ENCODE results near the gene SNX6. TPM values are rescaled to one million over a fixed set of nuclear protein-coding genes. Genes with fewer than 3 reads are reported as not detected.
A peak's percentile ranks its signal among the peaks of the same experiment; 100 is the strongest.
"Not testable (repeated sequence)": the region's sequence is repeated elsewhere in the genome, so short reads cannot be mapped to it uniquely, and the experiment has no call there.

Gene SNX6
- total RNA-seq, 1 donor from 2014 or later = 66.4 TPM

DNA sequence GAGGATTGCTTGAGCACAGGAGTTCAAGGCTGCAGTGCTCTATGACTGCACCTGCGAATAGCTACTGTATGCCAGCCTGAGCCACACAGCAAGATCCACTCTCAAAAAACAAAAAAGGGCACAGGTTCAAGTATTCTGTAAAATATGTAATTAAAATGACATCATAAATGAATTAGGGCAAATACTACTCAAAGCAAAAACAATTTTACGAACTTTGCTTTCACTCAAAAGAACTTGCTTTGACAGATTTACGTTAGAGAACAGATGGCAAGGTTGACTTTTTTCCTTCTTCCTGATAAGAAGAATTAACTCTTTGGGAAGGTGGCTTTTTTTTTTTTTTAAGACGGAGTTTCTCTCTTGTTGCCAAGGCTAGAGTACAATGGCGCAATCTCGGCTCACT is 46.4 kb downstream of the SNX6 start:
- ATAC-seq (no peak), DNase-seq (ENCODE audit: missing footprints) (no peak)
- intact Hi-C loops (cut with DNase I) = no loop called here

DNA sequence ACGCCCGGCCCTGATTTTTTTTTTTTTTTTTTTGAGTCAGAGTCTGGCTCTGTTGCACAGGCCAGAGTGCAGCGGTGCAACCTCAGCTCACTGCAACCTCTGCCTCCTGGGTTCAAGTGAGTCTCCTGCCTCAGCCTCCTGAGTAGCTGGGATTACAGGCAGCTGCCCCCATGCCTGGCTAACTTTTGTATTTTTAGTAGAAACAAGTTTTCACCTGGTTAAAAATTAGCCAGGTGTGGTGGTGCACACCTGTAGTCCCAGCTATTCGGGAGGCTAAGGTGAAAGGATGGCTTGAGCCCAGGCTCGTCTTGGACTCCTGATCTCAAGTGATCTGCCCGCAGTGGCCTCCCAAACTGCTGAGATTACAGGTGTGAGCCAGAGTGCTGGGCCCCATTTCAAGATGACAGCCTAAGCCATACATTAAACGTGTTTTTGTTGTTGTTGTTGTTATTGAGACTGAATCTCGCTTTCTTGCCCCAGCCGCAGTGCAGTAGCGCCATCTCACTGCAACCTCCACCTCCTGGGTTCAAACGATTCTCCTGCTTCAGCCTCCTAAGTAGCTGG is 47.7 kb downstream of the SNX6 start:
- intact Hi-C loops (cut with DNase I) = no loop called here
- no peak for DNase-seq (ENCODE audit: missing footprints)
- no peak for ATAC-seq

GRCh38 chr14:34580381-34580780 is 49.6 kb downstream of the SNX6 start:
- intact Hi-C loops (cut with DNase I) = no loop called here

DNA sequence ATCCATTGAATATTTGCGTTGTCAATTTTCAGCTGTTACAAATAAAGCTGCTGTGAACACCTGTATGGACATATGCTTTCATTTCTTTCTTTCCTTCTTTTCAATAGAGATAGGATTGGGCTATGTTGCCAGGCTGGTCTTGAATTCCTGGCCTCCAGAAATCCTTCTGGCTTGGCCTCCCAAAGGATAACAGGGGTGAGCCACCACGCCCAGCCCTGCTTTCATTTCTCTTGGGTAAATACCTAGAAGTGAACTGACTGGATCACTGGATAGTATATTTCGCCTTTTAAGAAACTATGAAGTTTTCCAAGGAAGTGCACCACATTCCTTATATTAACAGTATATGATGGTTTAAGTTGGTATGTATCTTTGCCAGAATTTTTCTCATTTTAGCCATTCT is 58.2 kb downstream of the SNX6 start:
- ATAC-seq (no peak), DNase-seq (ENCODE audit: missing footprints) (no peak)
- intact Hi-C loops (cut with DNase I) = loop anchor here (10.0 kb wide), 1 partner anchor 47 kb away; no protein-coding TSS in a partner anchor

More at GRCh38 chr14:34580381-34580780, 49.6 kb downstream of the SNX6 start:
- DNase-seq (ENCODE audit: missing footprints) (no peak), ATAC-seq (no peak)

- DNase-seq (ENCODE audit: missing footprints) (no peak), ATAC-seq (no peak)
- intact Hi-C loops (cut with DNase I) = loop anchor here (10.0 kb wide), 1 partner anchor 45 kb away; no protein-coding TSS in a partner anchor
These were observed 60.2 kb downstream of the SNX6 start for GRCh38 chr14:34569750-34570149.

GRCh38 chr14:34568803-34569202 is 61.1 kb downstream of the SNX6 start:
- intact Hi-C loops (cut with DNase I) = no loop called here
- ATAC-seq (no peak), DNase-seq (ENCODE audit: missing footprints) (no peak)

- intact Hi-C loops (cut with DNase I) = no loop called here
- DNase-seq (ENCODE audit: missing footprints) = no peak
- no peak for ATAC-seq
These were observed 67.2 kb downstream of the SNX6 start for GRCh38 chr14:34562776-34563150.

GRCh38 chr14:34562037-34562775 is 67.7 kb downstream of the SNX6 start:
- intact Hi-C loops (cut with DNase I); DNase-seq (ENCODE audit: missing footprints): not testable (repeated sequence)
- ATAC-seq = peak; percentile 57

DNA sequence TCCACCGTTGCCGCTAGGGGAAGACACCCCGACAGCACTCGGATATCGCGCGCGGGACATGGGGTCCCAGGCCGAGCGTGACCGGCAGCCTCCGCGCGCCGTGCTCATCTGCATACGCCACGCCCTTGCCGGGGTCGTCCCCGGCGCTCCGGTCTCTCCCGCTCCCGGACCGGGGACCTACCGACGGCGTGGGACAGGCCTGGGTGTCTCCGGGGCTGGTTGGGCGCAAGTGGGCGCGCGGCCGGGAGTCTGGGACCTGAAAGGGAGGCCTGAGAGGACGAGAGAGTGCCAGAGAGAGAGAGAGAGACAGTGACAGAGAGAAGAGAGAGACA is 73.5 kb downstream of the SNX6 start:
- intact Hi-C loops (cut with DNase I); DNase-seq (ENCODE audit: missing footprints): not testable (repeated sequence)
- peak; percentile 94 for ATAC-seq

- DNase-seq (ENCODE audit: missing footprints); intact Hi-C loops (cut with DNase I): not testable (repeated sequence)
- peak; percentile 86 for ATAC-seq
These were observed 74.1 kb downstream of the SNX6 start for GRCh38 chr14:34555583-34556497.

DNA sequence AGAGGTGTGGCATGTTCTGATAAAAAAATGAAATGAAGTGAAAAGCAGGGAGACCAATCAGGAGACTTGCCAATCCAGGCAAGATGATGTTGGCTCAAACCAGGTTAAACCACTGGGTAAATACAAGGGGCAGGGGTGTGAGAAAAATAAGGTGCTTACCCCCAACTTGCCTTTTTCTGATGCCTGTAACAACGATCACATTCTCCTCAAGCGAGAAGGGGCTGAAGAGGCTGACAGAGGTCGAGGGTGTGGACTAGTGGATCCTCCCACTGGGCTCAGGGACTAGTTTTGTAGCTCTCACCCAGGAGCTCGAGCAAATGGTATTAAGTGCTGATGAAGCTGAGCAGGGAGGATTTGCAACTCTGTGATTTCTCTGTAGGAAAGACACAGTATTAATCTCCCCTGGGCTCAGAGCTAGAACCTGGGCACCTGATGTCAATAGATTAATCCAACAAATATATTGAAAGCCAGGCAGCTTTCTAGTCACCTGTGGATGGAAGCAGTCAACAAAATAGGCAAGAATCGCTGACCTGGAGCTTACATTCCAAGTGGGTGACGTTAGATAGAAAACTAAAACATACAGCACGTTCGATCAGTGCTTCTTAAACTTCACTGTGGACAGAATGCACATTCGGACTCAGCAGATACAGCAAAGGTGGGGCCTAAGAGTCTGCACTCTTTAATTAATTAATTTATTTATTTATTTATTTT is 75.3 kb downstream of the SNX6 start:
- intact Hi-C loops (cut with DNase I) = no loop called here
- DNase-seq (ENCODE audit: missing footprints) (no peak), ATAC-seq (no peak)

DNA sequence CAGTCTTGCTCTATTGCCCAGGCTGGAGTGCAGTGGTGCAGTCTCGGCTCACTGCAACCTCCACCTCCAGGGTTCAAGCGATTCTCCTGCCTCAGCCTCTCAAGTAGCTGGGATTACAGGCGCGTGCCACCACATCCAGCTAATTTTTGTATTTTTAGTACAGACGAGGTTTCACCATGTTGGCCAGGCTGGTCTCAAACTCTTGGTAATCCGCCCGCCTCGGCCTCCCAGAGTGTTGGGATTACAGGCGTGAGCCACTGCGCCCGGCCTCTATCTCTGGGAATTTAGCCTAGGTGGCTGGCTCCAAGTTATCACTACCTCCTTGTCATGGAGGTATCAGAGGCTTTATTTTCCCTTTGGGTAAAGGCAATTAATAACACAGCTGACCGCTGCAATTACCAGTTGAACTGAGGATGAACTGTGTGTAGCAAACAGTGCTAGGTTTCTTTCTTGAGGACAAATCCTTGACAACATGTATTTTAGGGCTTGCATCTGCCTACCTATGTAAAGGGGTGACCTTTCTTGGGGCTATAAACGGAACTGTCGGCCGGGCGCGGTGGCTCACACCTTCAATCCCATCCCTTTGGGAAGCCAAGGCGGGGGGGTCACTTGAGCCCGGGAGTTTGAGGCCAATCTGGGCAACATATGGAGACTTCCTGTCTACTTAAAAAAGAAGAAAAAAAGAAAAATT is 80.5 kb downstream of the SNX6 start:
- intact Hi-C loops (cut with DNase I); DNase-seq (ENCODE audit: missing footprints); ATAC-seq: not testable (repeated sequence)

DNA sequence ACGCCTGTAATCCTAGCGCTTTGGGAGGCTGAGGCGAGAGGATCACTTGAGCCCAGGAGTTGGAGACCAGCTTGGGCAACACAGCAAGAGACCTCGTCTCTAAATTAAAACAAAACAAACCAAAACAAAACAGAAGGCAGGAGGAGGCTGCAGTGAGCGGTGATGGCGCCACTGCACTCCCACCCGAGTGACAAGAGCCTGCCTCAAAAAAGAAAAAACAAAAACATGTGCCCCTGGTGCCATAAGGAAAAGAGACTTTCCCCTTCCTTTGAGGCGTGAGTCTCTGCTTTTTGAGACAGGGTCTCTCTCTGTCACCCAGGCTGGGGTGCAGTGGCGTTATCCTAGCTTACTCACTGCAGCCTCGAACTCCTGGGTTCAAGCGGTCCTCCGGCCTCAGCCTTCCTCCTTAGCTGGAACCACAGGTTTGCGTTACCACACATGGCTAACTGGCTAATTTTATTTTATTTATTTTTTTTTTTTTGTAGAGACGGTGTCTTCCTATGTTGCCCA is 81.4 kb downstream of the SNX6 start:
- ATAC-seq (no peak), DNase-seq (ENCODE audit: missing footprints) (no peak)
- intact Hi-C loops (cut with DNase I) = no loop called here

GRCh38 chr14:34547136-34547520 is 82.8 kb downstream of the SNX6 start:
- ATAC-seq = peak; percentile 3
- DNase-seq (ENCODE audit: missing footprints); intact Hi-C loops (cut with DNase I): not testable (repeated sequence)

- DNase-seq (ENCODE audit: missing footprints); intact Hi-C loops (cut with DNase I): not testable (repeated sequence)
- ATAC-seq = peak; percentile 95
These were observed 83.4 kb downstream of the SNX6 start for GRCh38 chr14:34546272-34547135.

GRCh38 chr14:34540181-34541059 is 89.5 kb downstream of the SNX6 start:
- intact Hi-C loops (cut with DNase I); ATAC-seq; DNase-seq (ENCODE audit: missing footprints): not testable (repeated sequence)

Measured in Right ventricle myocardium inferior (tissue), 1 donor.